ENCODE data around the gene ZBED3. TPM values are rescaled to one million over a fixed set of nuclear protein-coding genes. Genes with fewer than 3 reads are reported as not detected.
"Not testable (repeated sequence)": the region's sequence is repeated elsewhere in the genome, so short reads cannot be mapped to it uniquely, and the experiment has no call there.

The ZBED3 gene
- total RNA-seq: 0.53 and 0.68 TPM in 2 replicates
- 3.6 TPM for polyA plus RNA-seq (2012)

- peak; percentile 82 for DNase-seq (ENCODE audit: low read depth)
Observed at GRCh38 chr5:77086689-77087483, at the start of gene ZBED3. Gene ZBED3, minus strand, starts transcription at chr5:77087285. Its CDS starts 9,407 bp downstream, at chr5:77077878.

GRCh38 chr5:77133061-77133758, 46.1 kb upstream of the ZBED3 start:
- DNase-seq (ENCODE audit: low read depth): peak; percentile 92

GRCh38 chr5:77131361-77131760, 44.3 kb upstream of the ZBED3 start:
- peak; percentile 2 for DNase-seq (ENCODE audit: low read depth)

GRCh38 chr5:77129391-77129990, 42.4 kb upstream of the ZBED3 start:
- DNase-seq (ENCODE audit: low read depth): peak; percentile 6

GRCh38 chr5:77128411-77129061, 41.5 kb upstream of the ZBED3 start:
- no peak for DNase-seq (ENCODE audit: low read depth)

- DNase-seq (ENCODE audit: low read depth): no peak
Observed at GRCh38 chr5:77123057-77123456, 36.0 kb upstream of the ZBED3 start.

GRCh38 chr5:77120706-77121105, 33.6 kb upstream of the ZBED3 start:
- DNase-seq (ENCODE audit: low read depth): no peak

GRCh38 chr5:77120086-77120485, 33.0 kb upstream of the ZBED3 start:
- no peak for DNase-seq (ENCODE audit: low read depth)

- no peak for DNase-seq (ENCODE audit: low read depth)
Observed at GRCh38 chr5:77117161-77117560, 30.1 kb upstream of the ZBED3 start.

GRCh38 chr5:77107035-77107434, 19.9 kb upstream of the ZBED3 start:
- DNase-seq (ENCODE audit: low read depth): not testable (repeated sequence)

- DNase-seq (ENCODE audit: low read depth): no peak
Observed at GRCh38 chr5:77104813-77105212, 17.7 kb upstream of the ZBED3 start.

GRCh38 chr5:77103457-77103856, 16.4 kb upstream of the ZBED3 start:
- no peak for DNase-seq (ENCODE audit: low read depth)

- peak; percentile 9 for DNase-seq (ENCODE audit: low read depth)
Observed at GRCh38 chr5:77102549-77102948, 15.5 kb upstream of the ZBED3 start.

GRCh38 chr5:77101298-77101697, 14.2 kb upstream of the ZBED3 start:
- peak; percentile 21 for DNase-seq (ENCODE audit: low read depth)

- DNase-seq (ENCODE audit: low read depth): no peak
Observed at GRCh38 chr5:77095189-77095588, 8.1 kb upstream of the ZBED3 start.

- no peak for DNase-seq (ENCODE audit: low read depth)
Observed at GRCh38 chr5:77087484-77088261, 588 bp upstream of the ZBED3 start.

- DNase-seq (ENCODE audit: low read depth): no peak
Observed at GRCh38 chr5:77086368-77086688, 757 bp downstream of the ZBED3 start.

- no peak for DNase-seq (ENCODE audit: low read depth)
Observed at GRCh38 chr5:77083088-77083487, 4.0 kb downstream of the ZBED3 start.

- no peak for DNase-seq (ENCODE audit: low read depth)
Observed at GRCh38 chr5:77082280-77082679, 4.8 kb downstream of the ZBED3 start.

GRCh38 chr5:77080905-77081304, 6.2 kb downstream of the ZBED3 start:
- no peak for DNase-seq (ENCODE audit: low read depth)

GRCh38 chr5:77080479-77080878, 6.6 kb downstream of the ZBED3 start:
- DNase-seq (ENCODE audit: low read depth): not testable (repeated sequence)

All from myocyte (in vitro differentiated cells).